ENCODE results near the gene STIMATE.

- TF ChIP-seq CTCF (IDR thresholded peaks at IDR 0.05) (no peak), POLR2A (IDR thresholded peaks at IDR 0.05) (no peak)
Observed at GRCh38 chr3:52839892-52840545, 57.3 kb downstream of the STIMATE start.

Measured in prostate gland (tissue), 2 donors.